22Rv1 (cell line): Measurements from ENCODE around the gene DUSP15.

Experiments used
- CTCF ChIP-seq: fragments of 450-650 bp; IDR thresholded peaks from 2 replicates; pipeline ENCODE4 v1.5.1; 2017; ENCODE audit warnings: mild to moderate bottlenecking
- ZFX ChIP-seq: fragments of 450-650 bp; IDR thresholded peaks from 2 replicates; pipeline ENCODE4 v1.6.1; 2017; ENCODE audit warnings: antibody characterized with exemption, borderline replicate concordance

GRCh38 chr20:31872406-31872805, 2.1 kb upstream of the DUSP15 start:
- TF ChIP-seq CTCF: no peak
- TF ChIP-seq ZFX: no peak
